DMS 273 (cell line): ENCODE data around the gene CFAP61.
"Not testable (repeated sequence)": the region's sequence is repeated elsewhere in the genome, so short reads cannot be mapped to it uniquely, and the experiment has no call there.

Experiments
- DNase-seq: peaks from one replicate; lab custom pipeline; 2025; ENCODE audit not compliant: unreplicated experiment; lab: John Stamatoyannopoulos, UW

CFAP61 gene

DNA sequence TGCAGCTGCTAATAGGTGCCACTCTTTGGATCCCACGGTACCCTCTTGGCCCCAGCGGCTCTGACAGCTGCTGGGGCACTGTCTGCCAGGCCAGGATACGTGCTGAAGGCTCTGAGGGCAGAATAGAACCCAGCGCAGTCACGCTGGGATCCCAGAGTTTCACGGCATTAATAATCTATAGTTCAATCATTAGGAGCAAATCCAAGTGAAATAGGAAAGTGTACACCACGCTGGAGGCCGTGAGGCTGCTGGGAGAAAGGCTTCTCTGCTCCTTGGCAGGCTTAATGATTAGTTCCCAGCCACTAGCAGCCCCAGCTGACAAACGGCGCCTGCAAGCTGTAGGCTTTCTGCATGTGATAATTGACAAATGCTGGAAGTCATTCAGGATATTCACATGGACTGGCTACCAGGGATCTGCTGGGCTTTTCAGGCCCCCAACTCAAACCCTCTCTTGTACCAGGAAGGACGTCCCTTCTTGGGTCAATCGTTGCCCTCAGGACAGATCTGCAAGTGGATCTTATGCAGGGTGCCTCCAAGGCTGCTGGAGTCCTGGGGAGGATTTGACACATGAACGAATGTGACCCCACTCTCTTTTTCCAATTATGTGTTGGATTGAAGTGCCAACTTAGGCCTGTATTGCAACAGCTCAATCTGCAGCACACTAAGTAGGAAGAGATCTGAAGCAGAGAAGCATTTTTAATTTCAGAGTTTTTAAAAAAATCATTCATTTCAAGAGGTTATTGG lies 265.5 kb downstream of the CFAP61 start:
- peak; percentile 85 for DNase-seq

DNA sequence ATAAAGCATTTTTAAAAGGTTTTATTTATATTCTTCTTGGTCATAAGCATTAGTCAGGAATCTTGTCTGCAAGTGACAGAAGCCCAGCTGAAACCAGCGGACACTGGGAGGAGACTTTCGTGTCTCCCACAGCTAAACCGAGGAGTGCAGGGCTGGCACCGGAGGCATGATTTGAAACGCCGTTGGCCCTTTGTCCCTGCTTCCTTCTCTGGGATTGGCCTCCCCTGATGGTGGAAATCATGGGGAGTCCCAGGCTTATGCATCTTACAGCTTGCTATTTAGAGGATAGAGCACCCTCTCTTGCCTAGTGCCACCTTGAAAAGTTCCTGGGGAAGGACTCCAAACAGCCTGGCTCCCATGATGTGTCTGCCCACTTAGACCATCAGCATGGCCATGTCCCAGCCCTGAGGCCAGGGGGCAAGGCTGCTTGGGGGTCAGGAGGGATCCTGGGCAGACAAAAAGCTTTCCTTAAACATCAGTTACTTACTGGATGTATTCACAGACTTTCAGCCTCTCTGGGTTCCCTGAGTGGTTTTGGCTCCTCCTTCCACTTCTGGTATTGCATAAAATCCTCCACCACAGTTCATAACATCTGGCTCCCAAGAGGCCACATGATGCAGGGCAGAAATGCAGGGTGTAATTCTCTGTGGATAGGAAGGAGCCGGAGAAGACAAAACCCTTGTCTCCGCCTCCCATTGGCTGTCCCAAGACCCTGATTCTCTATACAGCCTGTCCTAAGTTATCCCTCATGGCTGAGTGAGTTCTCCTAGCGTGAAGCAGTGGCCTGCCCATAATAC lies 266.2 kb downstream of the CFAP61 start:
- DNase-seq, result peak; percentile 73

DNA sequence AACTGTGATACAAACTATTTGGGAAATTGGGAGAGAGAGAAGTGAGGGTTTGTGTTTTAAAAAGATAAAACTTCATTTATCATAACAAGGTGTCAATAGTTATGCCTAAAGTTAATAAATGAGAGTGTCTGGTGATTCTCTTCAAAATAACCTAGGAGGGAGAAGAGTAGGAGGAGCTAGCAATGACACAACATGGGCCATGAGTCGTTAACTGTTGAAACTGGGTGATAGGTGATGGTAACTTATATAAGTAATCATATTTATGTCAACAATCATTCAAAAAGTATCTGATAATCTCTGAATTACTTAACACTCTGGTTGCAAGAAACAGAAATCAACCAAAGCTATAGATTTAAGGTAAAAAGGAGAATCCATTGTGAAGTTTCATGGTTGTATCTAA lies 268.8 kb downstream of the CFAP61 start:
- no peak for DNase-seq

DNA sequence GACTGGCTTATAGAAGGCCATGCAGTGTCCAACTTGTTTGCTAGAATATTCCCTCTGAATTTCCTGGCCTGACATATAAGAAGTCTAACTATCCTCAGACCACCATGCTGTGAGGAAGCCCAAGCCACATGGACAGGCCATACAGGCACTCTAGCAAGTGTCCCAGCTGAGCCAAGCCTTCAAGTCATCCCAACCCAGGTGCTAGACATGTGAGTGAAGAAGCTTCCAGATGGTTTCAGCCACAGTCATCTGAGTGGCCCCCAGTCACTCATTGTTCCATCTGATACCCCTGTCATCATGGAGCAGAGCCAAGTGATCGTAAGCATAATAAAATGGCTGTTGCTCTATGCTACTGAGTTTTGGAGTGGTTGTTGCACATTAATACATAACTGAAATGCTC lies 269.6 kb downstream of the CFAP61 start:
- DNase-seq, result peak; percentile 14

DNA sequence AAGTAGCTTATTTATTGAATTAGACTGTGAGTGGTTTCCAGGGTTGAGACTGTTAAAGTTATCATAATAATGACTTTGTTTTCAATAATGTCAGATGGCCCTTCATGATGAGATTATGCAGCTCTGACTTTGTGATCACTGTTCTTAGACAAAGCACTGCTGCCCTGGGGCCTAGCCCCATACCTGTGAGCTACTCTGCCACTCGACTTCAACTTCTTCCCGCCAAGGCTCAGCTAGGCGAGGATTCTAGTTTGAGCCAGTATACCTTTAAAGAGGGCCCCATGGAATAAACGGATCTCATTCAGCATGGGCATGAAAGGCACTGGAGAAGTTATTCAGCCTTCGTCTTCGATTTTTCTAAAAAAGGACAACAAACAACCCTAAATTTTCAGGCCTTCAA lies 270.6 kb downstream of the CFAP61 start:
- DNase-seq, result no peak

DNA sequence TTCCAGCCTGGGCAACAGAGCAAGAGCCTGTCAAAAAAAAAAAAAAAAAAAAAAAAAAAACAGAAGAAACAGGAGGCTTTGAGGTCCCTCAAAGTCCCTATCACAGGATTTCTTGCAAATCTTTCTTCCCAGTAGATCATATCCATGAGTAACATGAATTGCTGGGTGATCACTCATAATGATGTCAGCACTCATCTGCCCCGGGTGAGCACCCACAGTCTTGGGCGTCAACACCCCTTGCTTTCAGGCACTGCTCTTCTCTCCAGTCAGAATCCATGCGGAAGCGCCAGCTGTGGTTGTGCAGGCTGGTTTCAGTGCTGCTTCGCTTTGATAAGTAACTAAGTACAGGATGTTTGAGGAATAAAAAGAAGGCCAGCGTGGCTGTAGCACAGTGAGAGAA lies 275.4 kb downstream of the CFAP61 start:
- DNase-seq, result no peak

DNA sequence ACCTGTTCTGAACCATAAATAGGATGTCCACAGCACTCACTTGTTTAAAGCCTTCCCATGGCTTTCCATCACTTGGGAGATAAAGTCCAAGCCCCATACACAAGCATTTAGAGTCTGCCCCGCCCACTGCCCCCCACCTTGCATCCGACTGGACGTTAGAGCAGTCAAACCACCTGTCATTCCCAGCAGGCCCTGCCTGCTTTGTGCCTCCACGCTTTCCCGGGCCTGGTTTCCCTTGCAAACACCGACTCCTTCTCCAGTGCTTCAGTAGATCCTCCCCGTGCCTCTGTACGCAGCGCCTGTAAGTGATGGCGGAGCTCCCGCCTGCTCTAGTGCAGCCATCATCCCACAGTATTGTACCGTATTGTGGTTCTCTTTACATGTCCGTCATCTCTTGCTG lies 277.2 kb downstream of the CFAP61 start:
- DNase-seq, result no peak

DNA sequence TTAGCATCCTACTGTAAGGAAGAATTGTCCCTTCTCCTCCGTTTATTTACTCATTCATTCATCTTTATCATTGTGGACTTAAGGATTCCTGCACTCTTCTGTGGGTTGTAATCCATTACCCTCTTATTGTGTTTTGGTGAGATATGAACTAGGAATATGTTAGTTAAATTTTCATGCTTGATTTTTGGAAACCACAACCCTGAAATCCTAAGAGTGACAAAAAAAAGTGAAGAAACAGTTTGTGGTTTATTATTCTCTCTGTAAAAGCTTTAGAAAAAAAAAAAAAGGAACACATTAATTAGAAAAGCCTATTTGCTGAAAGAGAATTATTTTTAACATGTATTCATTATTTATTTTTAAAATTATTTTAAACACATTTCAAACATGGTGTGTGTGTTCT lies 278.8 kb downstream of the CFAP61 start:
- no peak for DNase-seq

DNA sequence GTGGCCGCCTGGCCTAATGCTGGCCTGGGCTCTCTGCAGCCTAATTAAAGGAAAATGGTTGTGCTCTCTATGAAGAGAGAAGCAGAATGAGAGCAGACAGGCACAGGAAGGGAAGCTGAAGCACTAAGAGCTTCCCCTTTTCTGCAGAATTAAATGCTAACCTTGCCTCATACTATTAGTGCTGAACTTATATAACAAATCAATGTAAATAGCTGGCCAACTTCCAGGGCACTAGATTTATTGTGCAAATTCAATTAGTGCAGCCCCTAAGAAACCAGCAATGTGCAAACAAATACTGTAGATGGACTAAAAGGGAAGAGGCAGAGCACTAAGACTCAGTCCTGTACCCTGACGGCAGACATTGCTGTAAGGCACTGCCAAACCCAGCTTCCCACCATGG lies 279.5 kb downstream of the CFAP61 start:
- DNase-seq, result no peak

DNA sequence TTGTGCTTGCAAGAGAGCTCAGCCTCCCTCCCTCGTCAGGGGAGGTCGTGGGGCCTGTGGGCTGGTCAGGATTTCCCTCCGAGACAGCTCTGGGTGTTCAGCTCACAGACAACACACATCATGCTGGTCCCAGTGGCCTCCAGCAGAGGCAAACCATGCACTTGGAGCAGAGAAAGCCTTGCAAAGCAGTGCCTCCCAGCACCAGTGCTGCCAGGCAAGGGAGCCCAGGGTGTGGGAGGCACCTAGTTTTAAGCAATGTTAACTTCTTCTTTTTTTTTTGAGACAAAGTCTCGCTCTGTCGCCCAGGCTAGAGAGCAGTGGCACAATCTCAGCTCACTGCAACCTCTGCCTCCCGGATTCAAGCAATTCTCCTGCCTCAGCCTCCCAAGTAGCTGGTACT lies 281.5 kb downstream of the CFAP61 start:
- no peak for DNase-seq

DNA sequence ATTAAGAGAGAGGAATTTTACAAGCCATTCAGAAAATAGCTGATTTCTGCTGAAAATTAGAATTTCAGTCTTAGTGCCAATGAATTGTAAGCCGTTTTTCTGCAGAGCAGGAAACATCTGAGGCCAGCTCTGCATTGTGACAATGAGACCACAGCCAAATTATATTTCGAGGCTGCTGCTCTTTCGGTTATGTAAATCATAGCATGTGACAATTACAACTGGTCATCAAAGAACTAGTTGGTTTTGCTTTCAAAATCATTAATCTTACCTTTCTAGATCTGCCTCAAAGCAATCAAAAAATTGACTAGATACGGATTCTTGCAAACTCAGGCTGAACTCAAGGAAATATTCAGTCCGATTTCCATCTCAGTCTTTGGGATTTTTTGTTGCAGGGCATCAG lies 282.2 kb downstream of the CFAP61 start:
- DNase-seq, result no peak

DNA sequence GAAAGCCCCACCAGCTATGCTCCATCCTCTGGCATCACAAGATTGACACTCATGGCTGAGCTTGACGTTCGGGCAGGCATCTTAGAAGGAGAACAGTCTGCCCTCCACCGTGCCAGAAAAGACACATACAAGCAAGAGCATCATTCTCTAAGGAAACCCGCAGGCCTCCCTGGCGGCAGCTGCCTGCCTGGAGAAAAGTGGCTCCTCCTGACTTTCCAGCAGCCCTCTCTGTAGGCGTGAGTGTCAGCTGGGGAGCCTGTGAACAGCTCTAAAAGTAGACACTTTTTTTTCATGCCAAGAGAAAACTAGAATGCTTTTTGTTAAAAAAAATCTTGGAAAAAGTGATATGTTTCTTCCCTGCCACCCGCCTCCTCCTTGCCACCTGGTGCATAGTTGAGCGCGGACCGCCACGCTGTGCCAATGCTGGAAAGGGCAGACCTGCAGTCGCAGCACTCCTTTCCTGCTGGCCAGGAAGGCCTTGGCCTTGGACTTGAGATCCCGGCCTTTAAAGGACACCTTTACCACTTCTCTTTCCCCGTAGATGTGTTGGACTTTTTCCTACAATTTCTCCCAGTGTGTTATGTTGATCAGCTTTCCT lies 285.9 kb downstream of the CFAP61 start:
- no peak for DNase-seq

DNA sequence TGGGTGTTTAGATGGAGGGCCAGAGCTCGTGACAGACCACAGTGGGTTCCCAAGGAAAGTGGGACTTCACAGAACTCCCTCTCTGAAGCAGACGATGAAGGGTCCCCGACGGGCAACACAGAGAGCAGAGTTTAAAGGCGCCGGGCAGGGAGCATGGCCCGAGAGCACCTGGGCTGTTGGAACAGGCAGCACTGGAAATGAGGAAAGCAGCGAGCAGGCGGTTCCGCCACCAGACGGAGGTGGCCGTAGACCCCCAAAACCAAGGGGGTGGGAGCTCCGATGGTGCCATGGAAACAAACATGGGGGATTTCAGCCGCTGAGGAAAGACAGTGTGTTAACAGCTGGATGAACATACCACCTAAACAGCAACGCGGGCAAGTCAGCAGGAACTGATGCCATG lies 288.1 kb downstream of the CFAP61 start:
- no peak for DNase-seq

DNA sequence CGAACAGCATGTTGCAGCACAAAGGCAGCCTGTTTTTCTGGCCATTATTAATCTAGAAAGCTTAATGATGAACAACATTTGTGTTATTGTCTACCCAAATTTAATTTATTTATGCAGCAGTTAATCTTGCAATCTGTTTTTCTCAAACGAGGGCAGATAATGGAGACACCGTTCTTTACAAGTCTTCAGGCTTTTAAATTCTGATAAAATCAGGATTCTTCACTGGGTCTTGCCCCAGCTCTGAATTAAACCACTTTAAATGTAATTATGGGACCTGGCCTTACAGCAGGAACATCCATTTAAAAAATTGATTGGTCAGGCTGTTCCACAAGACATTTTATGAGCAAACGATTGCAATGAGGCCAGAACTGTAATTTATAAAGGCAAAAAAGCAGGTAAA lies 289.0 kb downstream of the CFAP61 start:
- DNase-seq, result no peak

DNA sequence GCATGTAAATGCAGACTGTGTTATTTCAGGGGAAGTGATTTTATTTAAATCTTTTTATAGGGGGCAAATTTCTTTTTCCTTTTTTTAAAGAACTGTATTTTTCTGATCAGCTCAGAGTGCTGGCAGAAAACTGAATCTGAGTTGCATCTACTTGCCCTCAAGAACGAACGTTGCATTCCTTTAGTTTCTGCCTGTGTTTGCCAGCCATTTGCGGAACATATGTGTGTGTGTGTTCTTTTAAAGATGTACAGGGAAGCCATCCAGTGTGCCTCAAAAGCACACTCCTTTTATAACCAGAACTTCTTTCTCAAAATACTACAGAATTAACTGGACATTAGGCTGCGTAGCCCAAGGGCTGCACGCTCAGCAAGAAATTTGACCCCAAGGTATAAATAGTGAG lies 289.7 kb downstream of the CFAP61 start:
- DNase-seq, result no peak

DNA sequence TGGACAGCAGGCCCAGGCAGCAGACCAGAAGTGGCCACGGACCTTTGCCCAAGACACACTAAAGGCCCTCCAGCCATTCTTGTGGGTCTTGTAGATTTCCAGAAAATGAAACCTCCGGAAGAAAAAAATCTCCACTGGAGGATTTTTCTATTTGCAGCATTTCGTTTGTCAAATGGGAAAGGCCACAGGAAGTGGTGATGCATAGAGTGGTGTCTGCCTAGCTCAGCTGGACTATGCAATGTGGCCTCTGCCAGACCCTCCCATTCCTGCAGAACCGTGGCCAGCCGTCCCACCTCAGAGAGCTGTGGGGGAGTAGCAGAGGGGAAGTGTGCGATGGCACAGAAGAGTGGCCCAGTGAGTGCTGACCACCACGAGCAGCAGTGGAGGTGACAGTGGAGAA lies 291.6 kb downstream of the CFAP61 start:
- no peak for DNase-seq

DNA sequence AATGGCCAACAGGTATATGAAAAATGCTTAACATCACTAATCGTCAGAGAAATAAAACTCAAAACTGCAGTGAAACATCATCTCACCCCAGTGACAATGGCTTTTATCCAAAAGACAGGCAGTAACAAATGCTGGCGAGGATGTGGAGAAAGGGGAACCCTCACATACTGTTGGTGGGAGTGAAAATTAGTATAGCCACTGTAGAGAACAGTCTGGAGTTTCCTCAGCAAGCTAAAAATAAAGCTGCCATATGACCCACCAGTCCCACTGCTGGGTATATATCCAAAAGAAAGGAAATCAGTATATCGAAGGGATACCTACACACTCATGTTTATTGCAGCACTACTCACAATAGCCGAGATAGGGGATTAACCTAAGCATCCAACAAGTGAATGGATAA lies 292.1 kb downstream of the CFAP61 start:
- no peak for DNase-seq

DNA sequence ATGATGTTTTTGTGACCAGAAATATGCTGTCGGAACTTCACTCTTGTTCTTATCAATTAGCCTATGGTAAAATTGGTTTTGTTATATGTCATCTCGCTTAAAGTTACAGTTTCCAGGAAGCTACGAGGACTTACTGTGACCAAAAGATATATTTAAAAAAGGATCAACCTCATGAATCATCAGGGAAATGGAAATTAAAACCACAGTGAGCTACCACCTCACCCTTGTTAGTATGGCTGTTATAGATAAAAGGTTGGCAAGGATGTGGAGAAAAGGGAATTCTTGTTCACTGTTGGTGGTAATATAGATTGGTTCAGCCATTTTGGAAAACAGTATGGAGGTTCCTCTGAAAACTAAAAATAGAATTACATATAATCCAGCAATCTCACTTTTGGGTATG lies 301.2 kb downstream of the CFAP61 start:
- no peak for DNase-seq

DNA sequence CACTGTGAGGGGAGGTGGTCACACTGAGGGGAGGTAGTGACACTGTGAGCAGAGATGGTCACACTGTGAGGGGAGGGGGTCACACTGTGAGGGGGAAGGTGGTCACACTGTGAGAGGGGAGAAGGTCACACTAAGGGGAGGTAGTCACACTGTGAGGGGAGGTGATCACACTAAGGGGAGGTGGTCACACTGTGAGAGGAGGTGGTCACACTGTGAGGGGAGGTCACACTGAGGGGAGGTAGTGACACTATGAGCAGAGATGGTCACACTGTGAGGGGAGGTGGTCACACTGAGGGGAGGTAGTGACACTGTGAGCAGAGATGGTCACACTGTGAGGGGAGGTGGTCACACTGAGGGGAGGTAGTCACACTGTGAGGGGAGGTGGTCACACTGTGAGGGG lies 303.2 kb downstream of the CFAP61 start:
- DNase-seq, result not testable (repeated sequence)

DNA sequence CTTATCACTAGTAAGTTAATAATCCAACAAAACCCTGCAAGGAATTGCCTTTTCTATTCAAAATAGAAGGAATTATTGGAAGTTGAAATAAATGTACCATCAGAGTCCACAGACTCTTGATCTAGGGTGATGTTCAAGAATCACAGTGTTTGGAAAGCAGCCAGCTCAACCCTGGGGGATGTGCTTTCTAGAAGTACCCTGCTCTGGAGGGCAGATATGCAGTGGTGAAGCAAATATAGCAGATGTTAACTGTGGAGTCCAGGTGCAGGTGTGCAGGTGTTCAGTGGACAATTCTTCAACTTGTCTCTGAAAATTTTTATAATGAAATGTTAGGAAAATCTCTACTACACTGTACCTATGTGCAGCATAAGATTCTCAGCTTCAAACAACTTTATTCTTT lies 306.5 kb downstream of the CFAP61 start:
- DNase-seq, result peak; percentile 45

DNA sequence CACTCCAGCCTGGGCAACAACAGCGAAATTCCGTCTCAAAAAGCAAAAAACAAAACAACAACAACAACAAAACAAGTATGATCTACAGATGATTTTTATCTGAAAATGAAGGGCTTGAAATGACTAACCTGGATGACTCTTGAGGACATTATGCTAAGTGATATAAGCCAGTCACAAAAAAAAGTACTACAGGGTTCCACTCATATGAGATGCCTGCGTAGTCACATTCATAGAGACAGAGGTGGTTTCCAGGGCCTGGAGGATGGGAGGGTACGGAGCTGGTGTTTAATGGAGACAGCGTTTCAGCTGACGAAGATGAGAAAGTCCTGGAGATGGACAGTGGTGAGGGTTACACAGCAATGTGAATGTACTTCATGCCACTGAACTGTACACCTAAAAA lies 307.3 kb downstream of the CFAP61 start:
- DNase-seq, result no peak

DNA sequence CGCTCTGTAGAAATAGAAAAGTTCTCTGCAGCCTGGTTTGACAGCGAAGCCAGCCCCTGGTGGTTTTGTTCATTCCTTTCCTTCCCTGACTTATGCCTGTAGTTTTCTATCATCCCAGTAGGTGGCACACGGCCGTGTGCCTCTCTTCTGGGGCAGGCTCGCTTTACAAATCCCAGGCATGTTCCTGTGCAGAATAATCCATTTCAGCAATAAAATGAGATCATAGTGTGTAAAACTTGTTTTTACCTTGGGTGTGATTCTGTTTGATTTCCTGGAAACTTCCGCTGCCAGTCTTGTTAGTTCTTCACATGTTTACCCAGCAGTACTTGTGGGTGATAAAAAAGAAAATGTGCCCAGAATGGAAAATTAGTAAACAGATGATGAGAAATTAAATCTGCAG lies 308.1 kb downstream of the CFAP61 start:
- peak; percentile 91 for DNase-seq
